SK-N-SH (cell line): ENCODE results near the gene DIAPH1. TPM values are rescaled to one million over a fixed set of nuclear protein-coding genes. Genes with fewer than 3 reads are reported as not detected.

ENCODE experiments used
- CHD2 ChIP-seq: fragments of 150-350 bp; IDR thresholded peaks from 2 replicates; pipeline ENCODE4 v1.6.1; 2018; ENCODE audit warnings: low read length; ENCODE audit not compliant: partially characterized antibody
- CTCF ChIP-seq: fragments of 200-600 bp; sonication (generic); IDR thresholded peaks from 2 replicates; pipeline ENCODE4 v1.6.1; 2017; ENCODE audit warnings: antibody characterized with exemption, mild to moderate bottlenecking, moderate library complexity
- FOSL2 ChIP-seq: IDR thresholded peaks from 2 replicates; pipeline ENCODE4 v1.4.0; 2012; ENCODE audit warnings: low read depth, mild to moderate bottlenecking, moderate library complexity, borderline replicate concordance
- FOXM1 ChIP-seq: IDR thresholded peaks from 2 replicates; pipeline ENCODE4 v1.4.0; 2012; ENCODE audit warnings: low read depth, mild to moderate bottlenecking
- IRF3 ChIP-seq: fragments of 150-350 bp; IDR thresholded peaks from 2 replicates; pipeline ENCODE4 v1.6.1; 2016; ENCODE audit warnings: mild to moderate bottlenecking, low read depth, low read length
- NRF1 ChIP-seq: IDR thresholded peaks from 2 replicates; pipeline ENCODE4 v1.6.1; 2012; ENCODE audit warnings: low read depth, mild to moderate bottlenecking, low read length
- REST ChIP-seq: IDR thresholded peaks from 2 replicates; pipeline ENCODE4 v1.6.1; 2012; ENCODE audit warnings: mild to moderate bottlenecking, low read depth, low read length, moderate library complexity
- RFX5 ChIP-seq: IDR thresholded peaks from 2 replicates; pipeline ENCODE4 v1.6.1; 2012; ENCODE audit warnings: mild to moderate bottlenecking, improper control_type of control experiment, low read length
- USF1 ChIP-seq: IDR thresholded peaks from 2 replicates; pipeline ENCODE4 v1.4.0; 2012; ENCODE audit warnings: low read depth, borderline replicate concordance
- USF2 ChIP-seq: fragments of 150-350 bp; IDR thresholded peaks from 2 replicates; pipeline ENCODE4 v1.6.1; 2017; ENCODE audit warnings: antibody characterized with exemption, low read length, low read depth, borderline replicate concordance
- ZBTB33 ChIP-seq: IDR thresholded peaks from 2 replicates; pipeline ENCODE4 v1.4.0; 2012; ENCODE audit warnings: low read depth, borderline replicate concordance
- polyA plus RNA-seq, 3 experiments: library from polyadenylated mRNA; depleted of rRNA; stranded (reverse); fragments of >200 nt; gene quantifications; 2 replicates each; pipeline ENCODE4 v1.2.3, GENCODE V29; 2012

DIAPH1 gene
- polyA plus RNA-seq, 1 of the 3 experiments (the other 2 are of a cell fraction): 30.4 TPM

GRCh38 chr5:141529002-141529401, 89.8 kb downstream of the DIAPH1 start (continued):
- no peak for TF ChIP-seq USF1
- peak; percentile 63 for TF ChIP-seq FOSL2
- no peak for TF ChIP-seq ZBTB33
- no peak for TF ChIP-seq FOXM1
- no peak for TF ChIP-seq CTCF
- no peak for TF ChIP-seq USF2
- TF ChIP-seq RFX5: no peak
- no peak for TF ChIP-seq NRF1
- no peak for TF ChIP-seq REST
- no peak for TF ChIP-seq CHD2
- TF ChIP-seq IRF3: no peak
